HG03442 (cell line): ENCODE results near the gene PIWIL4.

Source experiments
- ATAC-seq: cut with Tn5 transposase; IDR thresholded peaks from one replicate; pipeline ENCODE4 v1.9.1; 2021; ENCODE audit warnings: mild to moderate bottlenecking, moderate library complexity; ENCODE audit not compliant: unreplicated experiment

PIWIL4 gene

GRCh38 chr11:94658888-94659287 is 91.7 kb downstream of the PIWIL4 start:
- no peak for ATAC-seq

- ATAC-seq: no peak
Observed at GRCh38 chr11:94661444-94661843, 94.3 kb downstream of the PIWIL4 start.

DNA sequence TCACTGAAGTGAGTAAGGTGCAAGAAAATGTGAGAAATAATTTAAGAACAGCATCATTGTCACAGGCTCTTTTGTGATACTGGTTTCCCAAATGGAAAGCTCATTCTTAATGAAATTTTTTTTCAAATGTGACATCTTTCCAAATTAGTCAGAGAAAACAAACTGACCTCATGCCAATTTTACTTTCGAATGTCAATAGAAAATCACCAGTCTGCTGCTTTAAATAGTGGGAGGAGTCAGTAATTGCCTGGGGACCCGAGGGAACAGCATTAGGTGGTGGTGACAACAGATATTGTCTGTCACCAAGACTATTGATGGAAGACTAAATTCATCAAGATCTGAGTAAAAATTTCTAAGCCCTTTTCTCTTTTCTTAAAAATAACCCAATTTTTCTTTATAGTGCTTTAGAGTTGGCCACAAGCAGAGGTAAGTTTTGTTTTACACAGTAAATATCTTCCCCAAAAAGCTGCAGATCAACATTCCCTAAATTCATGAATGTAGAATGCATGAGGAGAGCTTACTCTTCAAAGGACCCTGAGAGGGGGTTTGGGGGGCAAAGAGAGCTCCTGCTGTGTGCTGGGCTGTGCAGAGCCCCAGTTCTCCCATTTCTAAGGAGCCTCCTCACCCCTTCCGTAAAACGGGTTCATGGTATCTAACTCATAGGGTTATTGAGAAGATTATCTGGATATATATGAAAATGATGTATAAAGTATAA is 95.1 kb downstream of the PIWIL4 start:
- ATAC-seq: no peak

- ATAC-seq: no peak
Observed at GRCh38 chr11:94662846-94663390, 95.8 kb downstream of the PIWIL4 start.

- ATAC-seq: no peak
Observed at GRCh38 chr11:94664346-94664745, 97.2 kb downstream of the PIWIL4 start.

GRCh38 chr11:94665116-94665659 is 98.0 kb downstream of the PIWIL4 start:
- no peak for ATAC-seq

DNA sequence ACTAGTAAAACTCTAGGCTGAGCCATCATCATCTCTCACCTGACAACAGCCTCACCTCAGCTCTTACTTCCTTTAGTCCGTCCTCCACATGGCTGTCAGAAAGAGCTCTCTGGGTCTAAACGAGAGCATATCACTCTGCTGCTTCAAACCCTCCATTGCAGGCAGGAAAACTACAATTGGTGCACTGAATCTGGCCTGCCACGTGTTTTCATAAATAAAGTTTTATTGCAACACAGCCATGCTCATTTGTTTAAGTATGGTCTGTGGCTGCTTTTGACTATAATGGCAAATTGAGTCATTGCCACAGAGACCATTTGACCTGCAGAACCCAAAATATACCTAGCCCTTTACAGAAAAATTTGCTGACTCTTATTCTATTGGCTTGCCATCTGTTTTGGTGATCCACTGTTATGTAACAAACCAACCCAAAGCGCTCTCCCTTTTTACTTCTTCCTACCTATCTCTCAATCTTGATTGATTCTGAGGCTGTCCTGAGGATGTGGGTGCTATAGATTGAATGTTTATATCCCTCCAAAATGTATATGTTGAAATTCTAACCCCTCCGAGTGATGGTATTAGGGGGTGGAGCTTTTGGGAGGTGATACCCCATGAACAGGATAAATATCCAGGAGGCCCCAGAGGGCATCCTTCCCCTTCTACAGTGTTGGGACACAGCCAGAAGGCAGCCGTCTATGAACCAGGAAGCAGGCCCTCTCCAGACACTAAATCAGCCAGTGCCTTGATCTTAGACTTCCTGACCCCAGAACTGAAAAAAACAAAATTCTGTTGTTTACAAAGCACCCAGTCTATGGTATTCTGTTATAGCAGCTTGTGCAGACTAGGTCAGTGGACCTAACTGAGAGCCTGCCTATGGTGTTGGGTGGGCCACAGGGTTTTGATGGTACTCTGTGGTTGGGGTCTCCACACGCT is 99.9 kb downstream of the PIWIL4 start:
- ATAC-seq: no peak

- no peak for ATAC-seq
Observed at GRCh38 chr11:94668212-94668793, 101.1 kb downstream of the PIWIL4 start.

- ATAC-seq: no peak
Observed at GRCh38 chr11:94669023-94669422, 101.9 kb downstream of the PIWIL4 start.
